ENCODE data around the gene GGTLC2. TPM values are rescaled to one million over a fixed set of nuclear protein-coding genes. Genes with fewer than 3 reads are reported as not detected.

GGTLC2 gene
- total RNA-seq, 1 donor from 2014 or later = not detected

- H3K9me3 Mint-ChIP-seq (ENCODE audit: unreplicated experiment) = peaks cover 12% of the 10 kb centered on the region
- no peaks in the 10 kb centered on the region for H3K36me3 Mint-ChIP-seq (ENCODE audit: unreplicated experiment)
- no peak overlapping the region for H3K27ac Mint-ChIP-seq (ENCODE audit: unreplicated experiment)
- peaks cover 4% of the 10 kb centered on the region for H3K27me3 Mint-ChIP-seq (ENCODE audit: unreplicated experiment)
- DNase-seq (ENCODE audit: extremely low spot score, unreplicated experiment) = no peak
- no peaks in the 10 kb centered on the region for H3K4me1 Mint-ChIP-seq (ENCODE audit: unreplicated experiment)
- H3K4me3 Mint-ChIP-seq (ENCODE audit: unreplicated experiment) = no peak overlapping the region
- peak; percentile 44 for TF ChIP-seq CTCF (IDR thresholded peaks at IDR 0.05)
Measured at GRCh38 chr22:22666307-22667091, 22.1 kb downstream of the GGTLC2 start.

- no peaks in the 10 kb centered on the region for H3K36me3 Mint-ChIP-seq (ENCODE audit: unreplicated experiment)
Measured at GRCh38 chr22:22667966-22668880, 23.8 kb downstream of the GGTLC2 start.

GRCh38 chr22:22669093-22669492 is 24.7 kb downstream of the GGTLC2 start:
- peaks cover 12% of the 10 kb centered on the region for H3K9me3 Mint-ChIP-seq (ENCODE audit: unreplicated experiment)
- H3K4me1 Mint-ChIP-seq (ENCODE audit: unreplicated experiment) = no peaks in the 10 kb centered on the region
- TF ChIP-seq CTCF (IDR thresholded peaks at IDR 0.05) = no peak
- peaks cover 2% of the 10 kb centered on the region for H3K27me3 Mint-ChIP-seq (ENCODE audit: unreplicated experiment)
- no peak overlapping the region for H3K4me3 Mint-ChIP-seq (ENCODE audit: unreplicated experiment)
- no peaks in the 10 kb centered on the region for H3K36me3 Mint-ChIP-seq (ENCODE audit: unreplicated experiment)
- DNase-seq (ENCODE audit: extremely low spot score, unreplicated experiment) = no peak
- no peak overlapping the region for H3K27ac Mint-ChIP-seq (ENCODE audit: unreplicated experiment)

More at GRCh38 chr22:22667966-22668880, 23.8 kb downstream of the GGTLC2 start:
- Mint-ChIP-seq H3K27me3 (ENCODE audit: unreplicated experiment) (peaks cover 2% of the 10 kb centered on the region), H3K9me3 (ENCODE audit: unreplicated experiment) (peaks cover 12% of the 10 kb centered on the region), H3K27ac (ENCODE audit: unreplicated experiment) (no peak overlapping the region), H3K4me1 (ENCODE audit: unreplicated experiment) (no peaks in the 10 kb centered on the region), H3K4me3 (ENCODE audit: unreplicated experiment) (no peak overlapping the region)
- TF ChIP-seq CTCF (IDR thresholded peaks at IDR 0.05) = no peak
- no peak for DNase-seq (ENCODE audit: extremely low spot score, unreplicated experiment)

- Mint-ChIP-seq H3K27me3 (ENCODE audit: unreplicated experiment) (peaks cover 9% of the 10 kb centered on the region), H3K4me1 (ENCODE audit: unreplicated experiment) (no peaks in the 10 kb centered on the region), H3K36me3 (ENCODE audit: unreplicated experiment) (no peaks in the 10 kb centered on the region), H3K9me3 (ENCODE audit: unreplicated experiment) (peaks cover 12% of the 10 kb centered on the region), H3K27ac (ENCODE audit: unreplicated experiment) (no peak overlapping the region), H3K4me3 (ENCODE audit: unreplicated experiment) (no peak overlapping the region)
- no peak for DNase-seq (ENCODE audit: extremely low spot score, unreplicated experiment)
- TF ChIP-seq CTCF (IDR thresholded peaks at IDR 0.05) = no peak
Measured at GRCh38 chr22:22670076-22670795, 25.8 kb downstream of the GGTLC2 start.

Measured in osteocyte (in vitro differentiated cells).